ENCODE measurements around the gene BMPER.

- no peak for TF ChIP-seq MAFK (IDR thresholded peaks at IDR 0.05; ENCODE audit: low read depth, low read length)
- TF ChIP-seq RAD21 (IDR thresholded peaks at IDR 0.05 in 1 of 2, conservative IDR thresholded peaks at IDR 0.05 in 1 of 2; ENCODE audit: low read depth in 2 of 2, low read length in 2 of 2) = no peak
- TF ChIP-seq POLR2A (IDR thresholded peaks at IDR 0.05; ENCODE audit: control extremely low read depth in 1 of 2, low read depth in 2 of 2, low read length in 2 of 2) = no peak
- no peak for TF ChIP-seq CTCF (IDR thresholded peaks at IDR 0.05; ENCODE audit: control extremely low read depth in 1 of 3, insufficient read depth in 1 of 3, low read depth in 1 of 3, low read length in 3 of 3)
- no peak for TF ChIP-seq TAF7 (optimal IDR thresholded peaks at IDR 0.05; ENCODE audit: borderline replicate concordance, low read depth, low read length)
- TF ChIP-seq TCF12 (IDR thresholded peaks at IDR 0.05; ENCODE audit: low read depth, low read length) = no peak
Observed at GRCh38 chr7:34044306-34044643, 138.9 kb downstream of the BMPER start.

All from H1 (cell line).